Ovary (tissue), 3 donors: ENCODE results near the gene AIG1.

Source experiments
- EP300 ChIP-seq: sonication (generic); formaldehyde crosslinking; IDR thresholded peaks from one replicate; pipeline ENCODE4 v1.6.1; 2017; ENCODE audit warnings: antibody characterized with exemption
- POLR2A ChIP-seq: fragments of 450-650 bp; IDR thresholded peaks from one replicate; pipeline ENCODE4 v1.6.1; 2017; ENCODE audit warnings: antibody characterized with exemption, mild to moderate bottlenecking, moderate library complexity
- TF ChIP-seq, protein P1 (sequence below), 3 donors: fragments of 450-650 bp in 2 of 3; fragments of 200-600 bp in 1 of 3; IDR thresholded peaks; one replicate each; pipeline versions ENCODE4 v1.5.1 to v1.8.0; 2016 to 2022; ENCODE audit warnings: antibody characterized with exemption in 3 of 3, mild to moderate bottlenecking in 1 of 3
- donor health status: DM: no; HTN: no; CAD: no.

DNA sequence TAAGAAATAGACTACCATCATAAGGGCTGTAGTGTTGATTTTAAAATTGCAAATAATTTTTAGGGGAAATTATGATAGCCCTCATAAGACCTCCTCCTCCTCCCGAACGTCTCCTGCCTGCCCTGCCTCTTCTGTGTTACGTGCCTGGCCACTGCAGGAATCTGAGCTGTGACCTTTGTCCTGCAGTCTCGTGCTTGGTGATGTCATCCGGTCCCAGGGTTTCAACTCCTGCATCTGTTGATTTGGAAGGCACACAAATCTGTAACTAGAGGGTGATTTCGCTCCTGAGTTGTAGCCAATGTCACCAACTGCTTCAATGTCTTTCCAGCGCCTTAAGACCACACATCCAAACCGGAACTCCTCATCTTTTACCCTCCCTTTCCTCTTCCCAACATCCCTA, 163.2 kb downstream of the AIG1 start:
- TF ChIP-seq, protein P1, sequence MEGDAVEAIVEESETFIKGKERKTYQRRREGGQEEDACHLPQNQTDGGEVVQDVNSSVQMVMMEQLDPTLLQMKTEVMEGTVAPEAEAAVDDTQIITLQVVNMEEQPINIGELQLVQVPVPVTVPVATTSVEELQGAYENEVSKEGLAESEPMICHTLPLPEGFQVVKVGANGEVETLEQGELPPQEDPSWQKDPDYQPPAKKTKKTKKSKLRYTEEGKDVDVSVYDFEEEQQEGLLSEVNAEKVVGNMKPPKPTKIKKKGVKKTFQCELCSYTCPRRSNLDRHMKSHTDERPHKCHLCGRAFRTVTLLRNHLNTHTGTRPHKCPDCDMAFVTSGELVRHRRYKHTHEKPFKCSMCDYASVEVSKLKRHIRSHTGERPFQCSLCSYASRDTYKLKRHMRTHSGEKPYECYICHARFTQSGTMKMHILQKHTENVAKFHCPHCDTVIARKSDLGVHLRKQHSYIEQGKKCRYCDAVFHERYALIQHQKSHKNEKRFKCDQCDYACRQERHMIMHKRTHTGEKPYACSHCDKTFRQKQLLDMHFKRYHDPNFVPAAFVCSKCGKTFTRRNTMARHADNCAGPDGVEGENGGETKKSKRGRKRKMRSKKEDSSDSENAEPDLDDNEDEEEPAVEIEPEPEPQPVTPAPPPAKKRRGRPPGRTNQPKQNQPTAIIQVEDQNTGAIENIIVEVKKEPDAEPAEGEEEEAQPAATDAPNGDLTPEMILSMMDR (IDR thresholded peaks at IDR 0.05): no peak
- TF ChIP-seq EP300 (no peak), POLR2A (no peak)
